Large intestine (tissue), 3 donors: ENCODE results near the gene TEAD3. TPM values are rescaled to one million over a fixed set of nuclear protein-coding genes. Genes with fewer than 3 reads are reported as not detected.

ENCODE experiments used
- DNase-seq, 2 donors: peaks; one replicate each; pipeline versions ENCODE4 v3.0.0 to v3.0.0-alpha.2; 2013
- H3K27ac ChIP-seq: one replicate; pipeline ENCODE4 v1.5.1; 2013; ENCODE audit warnings: low read length
- H3K27me3 ChIP-seq: 2 replicates; pipeline ENCODE4 v1.6.1; 2013; ENCODE audit warnings: low read length; ENCODE audit not compliant: control insufficient read depth, insufficient read depth
- H3K36me3 ChIP-seq: 2 replicates; pipeline ENCODE4 v1.6.1; 2013; ENCODE audit warnings: low read length; ENCODE audit not compliant: control insufficient read depth, insufficient read depth
- H3K4me1 ChIP-seq: one replicate; pipeline ENCODE4 v1.6.1; 2013; ENCODE audit warnings: low read length; ENCODE audit not compliant: control insufficient read depth, insufficient read depth
- H3K4me3 ChIP-seq: one replicate; pipeline ENCODE4 v1.5.1; 2013; ENCODE audit warnings: low read length
- H3K9me3 ChIP-seq: one replicate; pipeline ENCODE4 v1.6.1; 2013; ENCODE audit warnings: mild to moderate bottlenecking, low read depth, low read length, moderate library complexity; ENCODE audit not compliant: control insufficient read depth
- WGBS: methylation state at CpG from one replicate; pipeline ENCODE4 v1.1.5; 2013; ENCODE audit warnings: low lambda C conversion rate; ENCODE audit not compliant: insufficient coverage; 5-methylcytosine and 5-hydroxymethylcytosine counted together
- polyA plus RNA-seq: library from polyadenylated mRNA; unstranded; fragments of 120-200 nt; gene quantifications from one replicate; pipeline ENCODE4 v1.2.1, GENCODE V29; 2013

Gene TEAD3
- polyA plus RNA-seq, 1 donor = 41.2 TPM

DNA sequence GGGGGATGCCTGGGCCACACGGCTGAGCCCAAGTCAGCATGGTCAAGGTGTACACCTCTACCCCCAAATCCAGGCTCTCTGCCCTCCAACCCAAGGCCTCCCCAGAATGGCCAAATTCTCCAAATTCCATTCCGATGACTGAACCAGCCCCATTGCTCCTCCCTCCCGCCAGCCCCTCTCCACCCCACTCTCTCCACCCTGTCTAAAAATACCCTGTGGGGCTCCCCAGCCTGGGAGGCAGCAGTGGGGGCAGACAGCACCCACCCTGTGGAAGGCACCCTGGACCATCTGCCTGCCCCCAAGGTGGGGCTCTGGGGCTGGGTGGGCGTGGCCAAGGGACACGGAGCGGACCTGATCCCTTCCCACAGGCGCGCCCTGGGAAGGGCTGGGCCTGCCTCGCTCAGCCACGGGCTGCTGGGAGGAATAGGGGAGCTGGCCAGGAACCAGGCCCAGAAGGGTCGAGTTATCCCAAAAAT, 11.4 kb downstream of the TEAD3 start:
- WGBS = no CpG with 5 or more reads among the region's 11 CpGs
- Histone ChIP-seq H3K27ac (peak overlapping the region; percentile 64), H3K4me1 (peaks cover 45% of the 10 kb centered on the region), H3K4me3 (no peak overlapping the region), H3K27me3 (no peaks in the 10 kb centered on the region), H3K36me3 (peaks cover 44% of the 10 kb centered on the region), H3K9me3 (no peaks in the 10 kb centered on the region)
- DNase-seq = peak; percentile 55 to 72

- no peak for DNase-seq
- WGBS = no CpG with 5 or more reads among the region's 7 CpGs
- Histone ChIP-seq H3K27ac (no peak overlapping the region), H3K4me3 (no peak overlapping the region), H3K4me1 (peaks cover 40% of the 10 kb centered on the region), H3K27me3 (no peaks in the 10 kb centered on the region), H3K9me3 (no peaks in the 10 kb centered on the region), H3K36me3 (peaks cover 49% of the 10 kb centered on the region)
Measured at GRCh38 chr6:35484921-35485392, 11.9 kb downstream of the TEAD3 start.

GRCh38 chr6:35483893-35484645, 12.8 kb downstream of the TEAD3 start:
- peaks cover 35% of the 10 kb centered on the region for H3K4me1 ChIP-seq
- no peaks in the 10 kb centered on the region for H3K9me3 ChIP-seq
- H3K4me3 ChIP-seq = no peak overlapping the region
- H3K36me3 ChIP-seq = peaks cover 58% of the 10 kb centered on the region
- H3K27me3 ChIP-seq = no peaks in the 10 kb centered on the region
- no peak for DNase-seq
- WGBS = no CpG with 5 or more reads among the region's 13 CpGs
- no peak overlapping the region for H3K27ac ChIP-seq

- Histone ChIP-seq H3K36me3 (peaks cover 61% of the 10 kb centered on the region), H3K9me3 (no peaks in the 10 kb centered on the region), H3K4me3 (no peak overlapping the region), H3K4me1 (peaks cover 34% of the 10 kb centered on the region), H3K27me3 (no peaks in the 10 kb centered on the region), H3K27ac (no peak overlapping the region)
- DNase-seq = no peak
- no CpG with 5 or more reads among the region's 3 CpGs for WGBS
Measured at GRCh38 chr6:35483490-35483889, 13.4 kb downstream of the TEAD3 start.

- peaks cover 29% of the 10 kb centered on the region for H3K4me1 ChIP-seq
- peaks cover 65% of the 10 kb centered on the region for H3K36me3 ChIP-seq
- H3K9me3 ChIP-seq = no peaks in the 10 kb centered on the region
- H3K27me3 ChIP-seq = no peaks in the 10 kb centered on the region
- no peak for DNase-seq
- no peak overlapping the region for H3K4me3 ChIP-seq
- H3K27ac ChIP-seq = no peak overlapping the region
- WGBS = no CpG with 5 or more reads among the region's 4 CpGs
Measured at GRCh38 chr6:35483062-35483461, 13.8 kb downstream of the TEAD3 start.

DNA sequence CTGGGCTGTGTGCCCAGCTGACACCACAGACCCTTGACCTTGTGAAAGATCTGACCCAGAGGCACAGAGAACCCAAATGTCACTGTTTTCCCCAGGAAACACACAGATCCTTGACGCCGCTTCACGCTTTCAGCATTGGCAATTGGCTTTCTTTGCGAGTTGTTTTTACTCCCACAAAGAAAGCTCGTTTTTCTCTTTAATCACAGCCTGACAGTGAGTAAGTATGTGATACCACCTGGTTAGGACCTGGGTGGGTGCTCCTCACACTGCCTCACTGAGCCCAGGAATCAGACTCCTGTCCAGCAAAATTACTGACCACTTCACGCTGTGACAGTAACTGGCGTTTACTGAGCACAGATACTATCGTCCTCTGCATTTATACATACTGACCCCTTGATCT, 15.7 kb downstream of the TEAD3 start:
- Histone ChIP-seq H3K9me3 (no peaks in the 10 kb centered on the region), H3K27ac (no peak overlapping the region), H3K4me3 (no peak overlapping the region), H3K27me3 (no peaks in the 10 kb centered on the region), H3K36me3 (peaks cover 75% of the 10 kb centered on the region), H3K4me1 (peaks cover 12% of the 10 kb centered on the region)
- 95% methylated on average over 4 of the region's 8 CpGs for WGBS
- DNase-seq = no peak

DNA sequence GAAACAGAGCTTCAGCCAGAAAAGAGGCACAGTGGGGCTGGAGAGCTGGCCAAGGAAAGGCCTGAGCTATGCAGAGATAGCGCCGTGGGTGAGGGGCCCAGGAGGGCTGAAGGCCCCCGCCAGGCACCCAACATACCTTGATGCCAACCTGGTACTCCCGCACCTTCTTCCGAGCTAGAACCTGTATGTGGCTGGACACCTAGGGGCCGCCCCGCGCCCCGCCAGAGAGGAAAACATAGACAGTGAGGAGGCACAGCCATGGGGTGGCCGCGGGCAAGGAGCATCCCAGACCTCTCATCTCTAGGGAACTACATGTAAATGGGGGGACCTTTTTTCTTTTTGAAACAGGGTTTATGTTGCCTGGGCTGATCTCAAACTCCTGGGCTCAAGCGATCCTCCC, 16.7 kb downstream of the TEAD3 start:
- Histone ChIP-seq H3K27ac (no peak overlapping the region), H3K4me1 (peaks cover 2% of the 10 kb centered on the region), H3K4me3 (no peak overlapping the region), H3K27me3 (no peaks in the 10 kb centered on the region), H3K36me3 (peaks cover 78% of the 10 kb centered on the region), H3K9me3 (no peaks in the 10 kb centered on the region)
- DNase-seq = no peak
- whole genome bisulfite sequencing = no CpG with 5 or more reads among the region's 12 CpGs

- Histone ChIP-seq H3K27ac (no peak overlapping the region), H3K36me3 (peaks cover 81% of the 10 kb centered on the region), H3K9me3 (no peaks in the 10 kb centered on the region), H3K4me3 (no peak overlapping the region), H3K4me1 (no peaks in the 10 kb centered on the region), H3K27me3 (no peaks in the 10 kb centered on the region)
- DNase-seq = no peak
- no CpG with 5 or more reads among the region's 7 CpGs for WGBS
Measured at GRCh38 chr6:35478259-35478658, 18.6 kb downstream of the TEAD3 start.

DNA sequence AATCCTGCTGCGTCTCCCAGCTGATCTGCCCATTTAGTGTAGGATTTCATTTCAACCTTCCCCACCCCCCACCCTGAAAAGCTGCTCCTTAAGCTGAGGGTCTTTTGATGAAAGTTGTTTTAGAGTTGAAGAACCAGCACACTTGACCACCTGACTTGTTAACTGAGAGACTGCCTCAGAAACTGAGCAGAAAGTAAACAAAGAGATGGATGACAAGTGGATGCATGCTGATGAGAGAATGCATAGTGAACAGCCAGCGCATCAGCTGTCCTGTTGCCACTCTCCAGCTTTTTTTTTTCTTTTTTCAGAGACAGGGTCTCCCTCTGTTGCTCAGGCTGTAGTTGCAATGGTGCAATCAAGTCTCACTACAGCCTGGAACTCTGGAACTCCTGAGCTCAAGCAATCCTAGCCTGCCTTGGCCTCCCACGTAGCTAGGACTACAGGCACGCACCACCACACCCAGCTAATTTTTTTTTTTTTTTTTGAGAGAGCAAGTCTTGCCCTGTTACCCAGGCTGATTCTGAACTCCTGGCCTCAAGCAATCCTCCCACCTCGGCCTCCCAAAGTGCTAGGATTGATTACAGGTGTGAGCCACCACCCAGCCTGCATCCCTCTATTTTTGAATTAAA, 19.2 kb downstream of the TEAD3 start:
- Histone ChIP-seq H3K36me3 (peaks cover 79% of the 10 kb centered on the region), H3K27me3 (no peaks in the 10 kb centered on the region), H3K4me1 (no peaks in the 10 kb centered on the region), H3K27ac (no peak overlapping the region), H3K4me3 (no peak overlapping the region), H3K9me3 (no peaks in the 10 kb centered on the region)
- DNase-seq = no peak
- no CpG with 5 or more reads among the region's 5 CpGs for WGBS

DNA sequence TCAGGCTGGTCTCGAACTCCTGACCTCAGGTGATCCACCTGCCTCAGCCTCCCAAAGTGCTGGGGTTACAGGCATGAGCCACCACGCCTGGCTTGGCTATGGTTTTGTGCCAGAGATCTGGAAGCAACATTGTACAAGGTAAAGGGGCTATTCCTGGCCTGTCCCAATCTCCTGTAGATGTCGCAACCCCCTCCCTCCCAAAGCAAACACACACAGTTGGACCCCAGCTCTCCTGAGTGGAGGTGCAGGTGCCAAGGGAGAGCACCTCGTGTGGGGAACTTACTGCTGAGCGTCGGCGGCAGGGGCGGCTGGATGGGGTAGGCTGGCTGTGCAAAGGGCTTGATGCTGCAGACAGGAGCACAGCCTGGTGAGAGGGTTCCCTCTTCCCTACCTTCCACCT, 19.9 kb downstream of the TEAD3 start:
- no peak overlapping the region for H3K4me3 ChIP-seq
- H3K27me3 ChIP-seq = no peaks in the 10 kb centered on the region
- no CpG with 5 or more reads among the region's 8 CpGs for WGBS
- no peaks in the 10 kb centered on the region for H3K4me1 ChIP-seq
- H3K9me3 ChIP-seq = no peaks in the 10 kb centered on the region
- H3K36me3 ChIP-seq = peaks cover 76% of the 10 kb centered on the region
- DNase-seq = no peak
- no peak overlapping the region for H3K27ac ChIP-seq
